Astrocyte (in vitro differentiated cells and primary cell): Measurements from ENCODE around the gene PRKCD. TPM values are rescaled to one million over a fixed set of nuclear protein-coding genes. Genes with fewer than 3 reads are reported as not detected.

Experiments
- DNase-seq: peaks from one replicate; pipeline ENCODE4 v3.0.0-alpha.2; 2010; ENCODE audit warnings: low read depth
- FAIRE-seq: peaks from 2 replicates; lab custom pipeline; 2011; peaks lifted over from hg19 to GRCh38; lab: Jason Lieb, UNC
- H2AFZ ChIP-seq: 2 replicates; pipeline ENCODE4 v1.6.0; 2012; ENCODE audit warnings: low read depth, low read length, inconsistent platforms
- H3K27ac ChIP-seq: 2 replicates; pipeline ENCODE4 v1.5.1; 2011; ENCODE audit warnings: low read depth, low read length, inconsistent platforms
- H3K27me3 ChIP-seq: 2 replicates; pipeline ENCODE4 v1.6.0; 2011; ENCODE audit warnings: low read length, inconsistent platforms; ENCODE audit not compliant: insufficient read depth
- H3K36me3 ChIP-seq: 2 replicates; pipeline ENCODE4 v1.5.1; 2011; ENCODE audit warnings: low read length, inconsistent platforms; ENCODE audit not compliant: insufficient read depth
- H3K4me1 ChIP-seq: 2 replicates; pipeline ENCODE4 v1.5.1; 2011; ENCODE audit warnings: low read length, inconsistent platforms; ENCODE audit not compliant: insufficient read depth
- H3K4me2 ChIP-seq: 2 replicates; pipeline ENCODE4 v1.6.0; 2012; ENCODE audit warnings: low read length, inconsistent platforms
- H3K4me3 ChIP-seq: 2 replicates; pipeline ENCODE4 v1.5.1; 2011; ENCODE audit warnings: low read depth, mild to moderate bottlenecking, low read length, inconsistent platforms; ENCODE audit not compliant: insufficient read depth
- H3K79me2 ChIP-seq: 2 replicates; pipeline ENCODE4 v1.6.0; 2012; ENCODE audit warnings: mild to moderate bottlenecking, low read length, inconsistent platforms; ENCODE audit not compliant: insufficient read depth
- H3K9ac ChIP-seq: 2 replicates; pipeline ENCODE4 v1.6.0; 2012; ENCODE audit warnings: mild to moderate bottlenecking, low read length, inconsistent platforms
- H3K9me3 ChIP-seq: 2 replicates; pipeline ENCODE4 v1.5.1; 2012; ENCODE audit warnings: low read depth, mild to moderate bottlenecking, low read length, inconsistent platforms; ENCODE audit not compliant: insufficient read depth
- H4K20me1 ChIP-seq: 2 replicates; pipeline ENCODE4 v1.6.0; 2012; ENCODE audit warnings: low read length, inconsistent platforms; ENCODE audit not compliant: insufficient read depth
- H3K27ac Mint-ChIP-seq: one replicate; pipeline ENCODE4 v1.8.0; 2021; ENCODE audit warnings: mild to moderate bottlenecking, mixed read lengths; ENCODE audit not compliant: unreplicated experiment
- H3K27me3 Mint-ChIP-seq: one replicate; pipeline ENCODE4 v1.8.0; 2021; ENCODE audit warnings: low read depth, mixed read lengths; ENCODE audit not compliant: unreplicated experiment
- H3K36me3 Mint-ChIP-seq: one replicate; pipeline ENCODE4 v1.8.0; 2021; ENCODE audit warnings: low read depth, mixed read lengths; ENCODE audit not compliant: unreplicated experiment
- H3K4me1 Mint-ChIP-seq: one replicate; pipeline ENCODE4 v1.8.0; 2021; ENCODE audit warnings: low read depth, mixed read lengths; ENCODE audit not compliant: unreplicated experiment
- H3K4me3 Mint-ChIP-seq: one replicate; pipeline ENCODE4 v1.8.0; 2021; ENCODE audit warnings: mild to moderate bottlenecking, moderate library complexity, mixed read lengths; ENCODE audit not compliant: unreplicated experiment
- H3K9me3 Mint-ChIP-seq: one replicate; pipeline ENCODE4 v1.8.0; 2021; ENCODE audit warnings: mild to moderate bottlenecking, mixed read lengths; ENCODE audit not compliant: unreplicated experiment
- EZH2 ChIP-seq: IDR thresholded peaks from 2 replicates; pipeline ENCODE4 v1.6.1; 2012; ENCODE audit warnings: mild to moderate bottlenecking, low read length, inconsistent platforms; ENCODE audit not compliant: insufficient read depth
- total RNA-seq: library from RNA; stranded (reverse); gene quantifications from 2 replicates; pipeline ENCODE4 v1.2.1, GENCODE V29; 2021
- TF ChIP-seq, protein P1 (sequence below): IDR thresholded peaks from 2 replicates; pipeline ENCODE4 v1.5.1; 2011; ENCODE audit warnings: low read depth, mild to moderate bottlenecking, inconsistent platforms, low read length, moderate library complexity; ENCODE audit not compliant: insufficient read depth

PRKCD gene
- total RNA-seq, 1 donor from 2014 or later: 25.4 TPM

DNA sequence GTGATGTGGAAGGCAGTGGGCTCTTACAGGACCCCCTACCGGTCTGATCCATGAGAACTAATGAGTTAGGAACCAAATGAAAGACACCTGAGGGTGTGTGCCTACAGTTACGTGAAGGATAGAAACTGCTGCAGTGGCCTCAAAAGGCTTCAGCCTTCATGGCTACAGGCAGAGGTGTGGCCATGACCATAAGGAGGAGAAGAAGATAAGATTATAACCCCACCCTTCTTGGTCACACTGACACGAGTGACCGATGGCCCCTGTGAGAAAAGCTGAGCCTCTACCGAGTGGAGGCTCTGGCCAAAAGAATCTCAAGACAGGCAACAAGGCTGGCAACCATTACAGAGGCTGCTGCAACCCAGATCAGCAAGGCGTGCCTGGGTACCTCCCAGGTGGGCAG lies 37.1 kb upstream of the PRKCD start:
- DNase-seq (no peak), FAIRE-seq (no peak)
- H3K27ac Mint-ChIP-seq: no peak overlapping the region
- Histone ChIP-seq H3K36me3 (peaks cover 39% of the 10 kb centered on the region), H3K9ac (no peak overlapping the region), H3K4me2 (no peak overlapping the region), H3K27ac (no peak overlapping the region), H3K4me1 (no peaks in the 10 kb centered on the region), H3K27me3 (no peaks in the 10 kb centered on the region), H3K9me3 (no peaks in the 10 kb centered on the region), H3K4me3 (no peak overlapping the region), H4K20me1 (peaks cover 4% of the 10 kb centered on the region), H2AFZ (no peak overlapping the region), H3K79me2 (peaks cover 7% of the 10 kb centered on the region)
- no peaks in the 10 kb centered on the region for H3K27me3 Mint-ChIP-seq
- H3K4me3 Mint-ChIP-seq: no peak overlapping the region
- H3K36me3 Mint-ChIP-seq: peaks cover 9% of the 10 kb centered on the region
- no peaks in the 10 kb centered on the region for H3K9me3 Mint-ChIP-seq
- TF ChIP-seq EZH2: no peak
- TF ChIP-seq, protein P1, sequence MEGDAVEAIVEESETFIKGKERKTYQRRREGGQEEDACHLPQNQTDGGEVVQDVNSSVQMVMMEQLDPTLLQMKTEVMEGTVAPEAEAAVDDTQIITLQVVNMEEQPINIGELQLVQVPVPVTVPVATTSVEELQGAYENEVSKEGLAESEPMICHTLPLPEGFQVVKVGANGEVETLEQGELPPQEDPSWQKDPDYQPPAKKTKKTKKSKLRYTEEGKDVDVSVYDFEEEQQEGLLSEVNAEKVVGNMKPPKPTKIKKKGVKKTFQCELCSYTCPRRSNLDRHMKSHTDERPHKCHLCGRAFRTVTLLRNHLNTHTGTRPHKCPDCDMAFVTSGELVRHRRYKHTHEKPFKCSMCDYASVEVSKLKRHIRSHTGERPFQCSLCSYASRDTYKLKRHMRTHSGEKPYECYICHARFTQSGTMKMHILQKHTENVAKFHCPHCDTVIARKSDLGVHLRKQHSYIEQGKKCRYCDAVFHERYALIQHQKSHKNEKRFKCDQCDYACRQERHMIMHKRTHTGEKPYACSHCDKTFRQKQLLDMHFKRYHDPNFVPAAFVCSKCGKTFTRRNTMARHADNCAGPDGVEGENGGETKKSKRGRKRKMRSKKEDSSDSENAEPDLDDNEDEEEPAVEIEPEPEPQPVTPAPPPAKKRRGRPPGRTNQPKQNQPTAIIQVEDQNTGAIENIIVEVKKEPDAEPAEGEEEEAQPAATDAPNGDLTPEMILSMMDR: no peak
- no peaks in the 10 kb centered on the region for H3K4me1 Mint-ChIP-seq

- Histone ChIP-seq H4K20me1 (peaks cover 4% of the 10 kb centered on the region), H3K9ac (no peak overlapping the region), H3K36me3 (peaks cover 28% of the 10 kb centered on the region), H3K27me3 (no peaks in the 10 kb centered on the region), H3K4me3 (no peak overlapping the region), H3K27ac (no peak overlapping the region), H2AFZ (no peak overlapping the region), H3K4me2 (no peak overlapping the region), H3K79me2 (peaks cover 20% of the 10 kb centered on the region), H3K4me1 (peaks cover 16% of the 10 kb centered on the region), H3K9me3 (no peaks in the 10 kb centered on the region)
- no peaks in the 10 kb centered on the region for H3K27me3 Mint-ChIP-seq
- no peak for FAIRE-seq
- H3K36me3 Mint-ChIP-seq: peaks cover 3% of the 10 kb centered on the region
- no peak for DNase-seq
- TF ChIP-seq, protein P1: no peak
- no peak for TF ChIP-seq EZH2
- H3K4me1 Mint-ChIP-seq: peaks cover 11% of the 10 kb centered on the region
- H3K27ac Mint-ChIP-seq: no peak overlapping the region
- no peaks in the 10 kb centered on the region for H3K9me3 Mint-ChIP-seq
- no peak overlapping the region for H3K4me3 Mint-ChIP-seq
Observed at GRCh38 chr3:53126601-53127000, 34.4 kb upstream of the PRKCD start.

DNA sequence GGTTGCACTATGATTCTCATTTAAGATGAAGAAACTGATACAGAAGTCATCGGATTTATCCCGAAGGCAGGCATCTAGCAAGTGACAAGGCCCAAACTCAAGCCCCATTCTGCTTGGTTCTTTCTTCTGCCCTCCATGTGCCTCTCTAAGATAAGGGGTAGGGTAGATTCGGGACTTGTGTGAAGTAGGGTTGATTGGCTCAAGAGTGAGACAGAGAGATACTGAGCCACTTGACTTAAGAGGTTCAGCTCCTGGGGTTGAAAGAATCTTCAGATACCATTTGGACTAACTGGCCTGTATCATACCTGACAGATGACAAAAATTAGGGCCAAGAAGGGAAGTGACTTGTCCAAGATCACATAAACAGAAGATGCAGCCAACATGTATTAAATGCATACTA lies 31.7 kb upstream of the PRKCD start:
- no peak for TF ChIP-seq EZH2
- TF ChIP-seq, protein P1: no peak
- Histone ChIP-seq H3K79me2 (peaks cover 20% of the 10 kb centered on the region), H3K27ac (no peak overlapping the region), H2AFZ (peak overlapping the region; percentile 95), H3K9ac (peak overlapping the region; percentile 94), H3K27me3 (no peaks in the 10 kb centered on the region), H3K4me2 (peak overlapping the region; percentile 94), H4K20me1 (no peaks in the 10 kb centered on the region), H3K36me3 (peaks cover 13% of the 10 kb centered on the region), H3K4me1 (peaks cover 16% of the 10 kb centered on the region), H3K4me3 (peak overlapping the region; percentile 92), H3K9me3 (no peaks in the 10 kb centered on the region)
- peaks cover 19% of the 10 kb centered on the region for H3K4me1 Mint-ChIP-seq
- H3K36me3 Mint-ChIP-seq: no peaks in the 10 kb centered on the region
- peaks cover 3% of the 10 kb centered on the region for H3K9me3 Mint-ChIP-seq
- H3K4me3 Mint-ChIP-seq: peak overlapping the region; percentile 96
- H3K27ac Mint-ChIP-seq: no peak overlapping the region
- no peak for FAIRE-seq
- no peak for DNase-seq
- no peaks in the 10 kb centered on the region for H3K27me3 Mint-ChIP-seq
